ENCODE results near the gene GFOD1. TPM values are rescaled to one million over a fixed set of nuclear protein-coding genes. Genes with fewer than 3 reads are reported as not detected.

Gene GFOD1
- total RNA-seq, 1 experiment from 2014 or later: 0.62 TPM

DNA sequence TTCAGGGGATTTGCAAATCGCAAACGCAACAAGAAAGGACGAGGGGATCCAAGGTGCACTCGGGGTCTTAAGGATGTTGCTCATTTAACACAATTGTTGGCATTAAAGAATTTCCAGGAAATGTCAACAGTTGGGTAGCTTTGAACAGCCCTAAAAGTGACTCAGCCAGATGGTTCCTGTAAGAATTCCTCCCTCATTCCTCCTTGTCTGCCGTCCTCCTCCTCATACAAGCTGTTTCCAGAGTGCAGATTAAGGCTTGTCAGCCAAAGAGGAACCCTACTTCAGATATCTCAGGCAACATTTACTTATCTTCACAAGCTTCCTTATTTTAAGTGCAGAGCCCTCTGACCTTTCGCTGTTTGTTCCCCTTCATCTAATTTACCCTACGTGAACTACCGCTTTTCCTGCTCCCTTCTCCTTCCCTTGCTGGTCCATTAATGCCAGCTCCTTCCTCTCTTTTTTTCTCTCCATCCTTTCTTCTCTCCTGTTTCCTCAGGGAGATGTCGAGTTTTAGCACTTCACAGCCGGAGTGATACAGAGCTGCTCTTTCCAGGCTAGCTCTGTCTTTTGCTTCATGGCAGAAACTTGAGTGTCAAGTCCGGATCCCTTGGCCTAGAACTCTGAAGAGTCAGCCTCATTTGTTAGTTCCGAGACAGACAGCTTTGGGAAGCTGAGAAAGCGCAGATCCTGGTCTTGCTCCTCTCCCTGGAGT lies 132.9 kb downstream of the GFOD1 start:
- no peaks in the 10 kb centered on the region for H3K36me3 ChIP-seq (ENCODE audit: control insufficient read depth, insufficient read depth, low read length)
- intact Hi-C loops (cut with micrococcal nuclease; ENCODE audit: unreplicated experiment): no loop called here
- H3K4me3 ChIP-seq (ENCODE audit: low read depth in 2 of 2, low read length in 2 of 2): no peak overlapping the region
- in situ Hi-C loops (cut with HindIII; ENCODE audit: low pct_unique_long_range_greater_than_20kb, low sequenced_read_pairs): no loop called here
- H3K4me1 ChIP-seq (ENCODE audit: control insufficient read depth, insufficient read depth, low read length): no peaks in the 10 kb centered on the region
- TF ChIP-seq POLR2AphosphoS5 (IDR thresholded peaks at IDR 0.05; ENCODE audit: low read depth, low read length) (no peak), SIN3A (IDR thresholded peaks at IDR 0.05; ENCODE audit: borderline replicate concordance, insufficient read depth, low read depth, low read length) (no peak), TCF7L2 (IDR thresholded peaks at IDR 0.05; ENCODE audit: low read depth, low read length) (no peak)
- TF ChIP-seq, protein P1, sequence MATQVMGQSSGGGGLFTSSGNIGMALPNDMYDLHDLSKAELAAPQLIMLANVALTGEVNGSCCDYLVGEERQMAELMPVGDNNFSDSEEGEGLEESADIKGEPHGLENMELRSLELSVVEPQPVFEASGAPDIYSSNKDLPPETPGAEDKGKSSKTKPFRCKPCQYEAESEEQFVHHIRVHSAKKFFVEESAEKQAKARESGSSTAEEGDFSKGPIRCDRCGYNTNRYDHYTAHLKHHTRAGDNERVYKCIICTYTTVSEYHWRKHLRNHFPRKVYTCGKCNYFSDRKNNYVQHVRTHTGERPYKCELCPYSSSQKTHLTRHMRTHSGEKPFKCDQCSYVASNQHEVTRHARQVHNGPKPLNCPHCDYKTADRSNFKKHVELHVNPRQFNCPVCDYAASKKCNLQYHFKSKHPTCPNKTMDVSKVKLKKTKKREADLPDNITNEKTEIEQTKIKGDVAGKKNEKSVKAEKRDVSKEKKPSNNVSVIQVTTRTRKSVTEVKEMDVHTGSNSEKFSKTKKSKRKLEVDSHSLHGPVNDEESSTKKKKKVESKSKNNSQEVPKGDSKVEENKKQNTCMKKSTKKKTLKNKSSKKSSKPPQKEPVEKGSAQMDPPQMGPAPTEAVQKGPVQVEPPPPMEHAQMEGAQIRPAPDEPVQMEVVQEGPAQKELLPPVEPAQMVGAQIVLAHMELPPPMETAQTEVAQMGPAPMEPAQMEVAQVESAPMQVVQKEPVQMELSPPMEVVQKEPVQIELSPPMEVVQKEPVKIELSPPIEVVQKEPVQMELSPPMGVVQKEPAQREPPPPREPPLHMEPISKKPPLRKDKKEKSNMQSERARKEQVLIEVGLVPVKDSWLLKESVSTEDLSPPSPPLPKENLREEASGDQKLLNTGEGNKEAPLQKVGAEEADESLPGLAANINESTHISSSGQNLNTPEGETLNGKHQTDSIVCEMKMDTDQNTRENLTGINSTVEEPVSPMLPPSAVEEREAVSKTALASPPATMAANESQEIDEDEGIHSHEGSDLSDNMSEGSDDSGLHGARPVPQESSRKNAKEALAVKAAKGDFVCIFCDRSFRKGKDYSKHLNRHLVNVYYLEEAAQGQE (IDR thresholded peaks at IDR 0.05; ENCODE audit: insufficient read depth in 1 of 2, low read depth in 2 of 2, low read length in 1 of 2): no peak
- TF ChIP-seq, protein P2, sequence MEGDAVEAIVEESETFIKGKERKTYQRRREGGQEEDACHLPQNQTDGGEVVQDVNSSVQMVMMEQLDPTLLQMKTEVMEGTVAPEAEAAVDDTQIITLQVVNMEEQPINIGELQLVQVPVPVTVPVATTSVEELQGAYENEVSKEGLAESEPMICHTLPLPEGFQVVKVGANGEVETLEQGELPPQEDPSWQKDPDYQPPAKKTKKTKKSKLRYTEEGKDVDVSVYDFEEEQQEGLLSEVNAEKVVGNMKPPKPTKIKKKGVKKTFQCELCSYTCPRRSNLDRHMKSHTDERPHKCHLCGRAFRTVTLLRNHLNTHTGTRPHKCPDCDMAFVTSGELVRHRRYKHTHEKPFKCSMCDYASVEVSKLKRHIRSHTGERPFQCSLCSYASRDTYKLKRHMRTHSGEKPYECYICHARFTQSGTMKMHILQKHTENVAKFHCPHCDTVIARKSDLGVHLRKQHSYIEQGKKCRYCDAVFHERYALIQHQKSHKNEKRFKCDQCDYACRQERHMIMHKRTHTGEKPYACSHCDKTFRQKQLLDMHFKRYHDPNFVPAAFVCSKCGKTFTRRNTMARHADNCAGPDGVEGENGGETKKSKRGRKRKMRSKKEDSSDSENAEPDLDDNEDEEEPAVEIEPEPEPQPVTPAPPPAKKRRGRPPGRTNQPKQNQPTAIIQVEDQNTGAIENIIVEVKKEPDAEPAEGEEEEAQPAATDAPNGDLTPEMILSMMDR (IDR thresholded peaks at IDR 0.05): no peak
- DNase-seq (ENCODE audit: low read depth, low spot score) (no peak), ATAC-seq (peak; percentile 21; the same call in 1 of the 2 replicates)
- no TSS peak for BruUV-seq (replicated peaks)
- H3K27me3 ChIP-seq (ENCODE audit: control insufficient read depth, insufficient read depth, low read length): no peaks in the 10 kb centered on the region
- H3K27ac ChIP-seq (ENCODE audit: low read length): no peak overlapping the region
- no peaks in the 10 kb centered on the region for H3K9me3 ChIP-seq (ENCODE audit: control insufficient read depth, insufficient read depth, low read depth, low read length)
- ChIA-PET POLR2A (no interaction called here), CTCF (no interaction called here)

DNA sequence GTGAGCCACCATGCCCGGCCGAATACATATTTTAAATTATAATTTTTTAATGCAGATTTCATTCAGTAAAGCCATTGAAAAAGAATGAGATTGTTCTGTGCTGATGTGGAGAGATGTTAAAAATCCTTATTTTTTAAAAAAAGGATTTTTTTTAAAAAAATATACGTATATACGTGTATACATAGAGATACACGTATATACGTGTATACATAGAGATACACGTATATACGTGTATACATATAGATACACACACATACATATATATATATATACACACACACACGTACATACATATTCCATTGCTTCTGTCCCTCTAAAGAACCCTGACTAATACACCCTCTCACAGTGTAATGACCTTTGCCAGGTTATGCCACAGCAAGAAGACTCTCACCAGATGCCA lies 135.2 kb downstream of the GFOD1 start:
- no peaks in the 10 kb centered on the region for H3K9me3 ChIP-seq (ENCODE audit: control insufficient read depth, insufficient read depth, low read depth, low read length)
- no peak for ATAC-seq
- H3K27ac ChIP-seq (ENCODE audit: low read length): no peak overlapping the region
- no peak for DNase-seq (ENCODE audit: low read depth, low spot score)
- CTCF ChIA-PET: no interaction called here
- TF ChIP-seq SIN3A (IDR thresholded peaks at IDR 0.05; ENCODE audit: borderline replicate concordance, insufficient read depth, low read depth, low read length): no peak
- TF ChIP-seq POLR2AphosphoS5 (IDR thresholded peaks at IDR 0.05; ENCODE audit: low read depth, low read length): no peak
- TF ChIP-seq, protein P2 (IDR thresholded peaks at IDR 0.05): no peak
- TF ChIP-seq TCF7L2 (IDR thresholded peaks at IDR 0.05; ENCODE audit: low read depth, low read length): no peak
- TF ChIP-seq, protein P1 (IDR thresholded peaks at IDR 0.05; ENCODE audit: insufficient read depth in 1 of 2, low read depth in 2 of 2, low read length in 1 of 2): no peak
- H3K4me1 ChIP-seq (ENCODE audit: control insufficient read depth, insufficient read depth, low read length): no peaks in the 10 kb centered on the region
- H3K36me3 ChIP-seq (ENCODE audit: control insufficient read depth, insufficient read depth, low read length): no peaks in the 10 kb centered on the region
- no peak overlapping the region for H3K4me3 ChIP-seq (ENCODE audit: low read depth in 2 of 2, low read length in 2 of 2)
- intact Hi-C loops (cut with micrococcal nuclease; ENCODE audit: unreplicated experiment) (no loop called here), in situ Hi-C loops (cut with HindIII; ENCODE audit: low pct_unique_long_range_greater_than_20kb, low sequenced_read_pairs) (no loop called here)
- POLR2A ChIA-PET: no interaction called here
- no TSS peak for BruUV-seq (replicated peaks)
- no peaks in the 10 kb centered on the region for H3K27me3 ChIP-seq (ENCODE audit: control insufficient read depth, insufficient read depth, low read length)

Measured in Panc1 (cell line).